Measurements from ENCODE around the gene AUTS2. TPM values are rescaled to one million over a fixed set of nuclear protein-coding genes. Genes with fewer than 3 reads are reported as not detected.

AUTS2 gene
- total RNA-seq, 1 donor from 2014 or later, result 125 TPM

- Mint-ChIP-seq H3K27ac (no peak overlapping the region), H3K36me3 (ENCODE audit: insufficient read depth) (peaks cover 3% of the 10 kb centered on the region), H3K9me3 (ENCODE audit: low read depth) (peaks cover 4% of the 10 kb centered on the region), H3K4me1 (ENCODE audit: low read depth) (peaks cover 17% of the 10 kb centered on the region), H3K4me3 (ENCODE audit: low read depth) (no peak overlapping the region), H3K27me3 (peaks cover 14% of the 10 kb centered on the region)
- no peak for TF ChIP-seq CTCF (IDR thresholded peaks at IDR 0.05; ENCODE audit: unreplicated experiment)
- no peak for DNase-seq (ENCODE audit: low spot score, unreplicated experiment)
These were observed 1032.2 kb downstream of the AUTS2 start for GRCh38 chr7:70630440-70630817.

GRCh38 chr7:70630818-70631457 lies 1032.7 kb downstream of the AUTS2 start:
- peaks cover 14% of the 10 kb centered on the region for H3K27me3 Mint-ChIP-seq
- no peak overlapping the region for H3K4me3 Mint-ChIP-seq (ENCODE audit: low read depth)

GRCh38 chr7:70631718-70632117 lies 1033.4 kb downstream of the AUTS2 start:
- TF ChIP-seq CTCF (IDR thresholded peaks at IDR 0.05; ENCODE audit: unreplicated experiment), result no peak
- H3K9me3 Mint-ChIP-seq (ENCODE audit: low read depth), result peaks cover 2% of the 10 kb centered on the region
- H3K27ac Mint-ChIP-seq, result no peak overlapping the region
- DNase-seq (ENCODE audit: low spot score, unreplicated experiment), result no peak
- no peak overlapping the region for H3K4me3 Mint-ChIP-seq (ENCODE audit: low read depth)
- H3K4me1 Mint-ChIP-seq (ENCODE audit: low read depth), result peaks cover 17% of the 10 kb centered on the region
- peaks cover 14% of the 10 kb centered on the region for H3K27me3 Mint-ChIP-seq
- peaks cover under 1% of the 10 kb centered on the region for H3K36me3 Mint-ChIP-seq (ENCODE audit: insufficient read depth)

More at GRCh38 chr7:70630818-70631457, 1032.7 kb downstream of the AUTS2 start:
- no peak for DNase-seq (ENCODE audit: low spot score, unreplicated experiment)
- H3K9me3 Mint-ChIP-seq (ENCODE audit: low read depth), result peaks cover 4% of the 10 kb centered on the region
- peaks cover 3% of the 10 kb centered on the region for H3K36me3 Mint-ChIP-seq (ENCODE audit: insufficient read depth)
- H3K4me1 Mint-ChIP-seq (ENCODE audit: low read depth), result peaks cover 17% of the 10 kb centered on the region
- no peak overlapping the region for H3K27ac Mint-ChIP-seq
- TF ChIP-seq CTCF (IDR thresholded peaks at IDR 0.05; ENCODE audit: unreplicated experiment), result no peak

- H3K4me1 Mint-ChIP-seq (ENCODE audit: low read depth), result peaks cover 17% of the 10 kb centered on the region
- H3K9me3 Mint-ChIP-seq (ENCODE audit: low read depth), result no peaks in the 10 kb centered on the region
- TF ChIP-seq CTCF (IDR thresholded peaks at IDR 0.05; ENCODE audit: unreplicated experiment), result no peak
- peaks cover 14% of the 10 kb centered on the region for H3K27me3 Mint-ChIP-seq
- no peak overlapping the region for H3K27ac Mint-ChIP-seq
- DNase-seq (ENCODE audit: low spot score, unreplicated experiment), result no peak
- H3K36me3 Mint-ChIP-seq (ENCODE audit: insufficient read depth), result no peaks in the 10 kb centered on the region
- no peak overlapping the region for H3K4me3 Mint-ChIP-seq (ENCODE audit: low read depth)
These were observed 1034.1 kb downstream of the AUTS2 start for GRCh38 chr7:70632400-70632799.

- peaks cover 14% of the 10 kb centered on the region for H3K27me3 Mint-ChIP-seq
- no peak for DNase-seq (ENCODE audit: low spot score, unreplicated experiment)
- H3K4me3 Mint-ChIP-seq (ENCODE audit: low read depth), result no peak overlapping the region
- H3K36me3 Mint-ChIP-seq (ENCODE audit: insufficient read depth), result no peaks in the 10 kb centered on the region
- H3K9me3 Mint-ChIP-seq (ENCODE audit: low read depth), result no peaks in the 10 kb centered on the region
- no peak overlapping the region for H3K27ac Mint-ChIP-seq
- TF ChIP-seq CTCF (IDR thresholded peaks at IDR 0.05; ENCODE audit: unreplicated experiment), result no peak
- peaks cover 17% of the 10 kb centered on the region for H3K4me1 Mint-ChIP-seq (ENCODE audit: low read depth)
These were observed 1035.8 kb downstream of the AUTS2 start for GRCh38 chr7:70634071-70634470.
